T-helper 2 cell treated with Interferon-gamma antibody and Interleukin-4, amounts not matched to agents 100 ng/mL and 5 ng/mL, for 36 hours (primary cell): ENCODE data around the gene PRG3. TPM values are rescaled to one million over a fixed set of nuclear protein-coding genes. Genes with fewer than 3 reads are reported as not detected.
"Not testable (repeated sequence)": the region's sequence is repeated elsewhere in the genome, so short reads cannot be mapped to it uniquely, and the experiment has no call there.

Experiments
- intact Hi-C: fragments of 100-400 bp; cut with micrococcal nuclease; formaldehyde crosslinking; loops from one replicate; pipeline ENCODE4 v1.15.1; 2023
- total RNA-seq: library from RNA; stranded (reverse); gene quantifications from 2 replicates; pipeline ENCODE4 v1.2.3, GENCODE V29; 2022

PRG3 gene
- total RNA-seq, 1 donor from 2014 or later = not detected

DNA sequence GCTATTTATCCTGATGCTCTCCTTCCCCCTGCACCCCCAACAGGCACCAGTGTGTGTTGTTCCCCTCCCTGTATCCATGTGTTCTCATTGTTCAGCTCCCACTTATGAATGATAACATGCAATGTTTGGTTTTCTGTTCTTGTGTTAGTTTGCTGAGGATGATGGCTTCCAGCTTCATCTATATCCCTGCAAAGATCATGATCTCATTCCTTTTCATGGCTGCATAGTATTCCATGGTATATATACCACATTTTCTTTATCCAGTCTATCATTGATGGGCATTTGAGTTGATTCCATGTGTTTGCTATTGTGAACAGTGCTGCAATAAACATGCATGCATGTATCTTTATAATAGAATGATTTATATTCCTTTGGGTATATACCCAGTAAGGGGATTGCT is 19.5 kb downstream of the PRG3 start:
- intact Hi-C loops = not testable (repeated sequence)

DNA sequence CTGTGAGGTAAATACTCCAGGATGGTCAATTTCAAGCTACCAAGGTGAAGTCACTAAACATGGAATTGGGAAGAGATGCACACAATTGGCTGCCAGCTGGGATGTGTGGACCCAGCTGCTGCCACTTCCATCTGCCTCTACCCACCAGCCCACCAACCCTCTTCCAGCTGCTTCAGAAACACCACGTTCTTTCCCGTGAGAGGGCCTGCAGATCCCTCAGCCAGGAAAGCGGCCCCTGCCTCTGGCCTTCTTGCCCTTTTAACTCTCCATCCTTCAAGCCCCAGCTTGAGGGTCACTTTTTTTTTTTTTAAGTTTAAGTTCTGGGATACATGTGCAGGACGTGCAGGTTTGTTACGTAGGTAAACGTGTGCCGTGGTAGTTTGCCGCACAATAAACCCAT is 20.0 kb downstream of the PRG3 start:
- intact Hi-C loops = no loop called here

DNA sequence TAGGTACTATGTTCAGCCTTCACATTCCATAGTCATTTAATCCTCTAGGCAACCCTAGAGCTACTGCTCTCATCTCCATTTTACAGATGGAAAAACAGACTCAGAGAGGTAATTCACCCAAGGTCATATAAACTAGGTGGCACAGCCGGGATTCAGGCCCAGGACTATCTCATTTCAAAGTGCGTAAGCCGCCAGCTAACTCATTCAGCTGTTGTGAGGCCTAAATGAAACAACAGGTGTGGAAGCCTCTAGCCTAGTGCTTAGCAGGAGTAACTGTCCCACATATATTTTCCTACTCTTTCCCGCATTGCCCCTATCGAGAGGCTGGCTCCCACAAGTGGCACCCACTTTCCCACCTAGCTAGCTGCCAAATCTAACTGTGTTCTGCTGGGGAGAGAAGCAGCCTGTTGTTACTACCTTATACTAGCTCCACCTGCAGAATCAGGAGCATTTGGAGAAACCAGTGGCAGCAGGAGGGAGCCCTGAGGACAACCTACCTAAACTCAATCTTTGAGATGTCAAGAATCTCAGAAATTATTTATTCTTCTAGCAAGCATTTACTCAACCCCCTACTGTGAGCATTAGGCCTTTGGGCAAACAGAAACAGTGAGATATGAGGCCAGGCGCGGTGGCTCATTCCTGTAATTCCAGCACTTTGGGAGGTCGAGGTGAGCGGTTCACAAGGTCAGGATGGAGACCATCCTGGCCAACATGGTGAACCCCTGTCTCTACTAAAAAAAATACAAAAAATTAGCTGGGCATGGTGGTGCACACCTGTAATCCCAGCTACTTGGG is 20.9 kb downstream of the PRG3 start:
- intact Hi-C loops = no loop called here

DNA sequence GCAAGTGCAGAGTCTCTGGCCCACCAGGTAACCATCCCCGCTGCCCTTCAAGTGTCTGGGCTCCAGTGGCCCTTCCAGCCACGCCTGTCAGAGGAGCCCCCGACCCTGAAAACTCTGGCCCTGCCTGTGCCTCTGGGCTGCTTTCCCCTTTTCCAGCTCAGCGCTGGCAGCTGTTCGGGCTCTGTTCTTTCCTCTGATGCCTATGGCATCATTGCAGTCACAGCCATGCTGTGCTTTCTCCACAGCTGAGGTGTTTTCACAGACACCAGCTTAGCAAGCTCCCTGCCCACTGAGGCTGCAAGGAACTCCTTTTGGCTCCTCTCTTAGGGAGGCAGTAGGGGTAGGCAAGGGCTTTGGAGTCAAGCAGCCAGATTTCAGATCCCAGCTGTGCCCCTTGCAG is 21.6 kb downstream of the PRG3 start:
- intact Hi-C loops = no loop called here

DNA sequence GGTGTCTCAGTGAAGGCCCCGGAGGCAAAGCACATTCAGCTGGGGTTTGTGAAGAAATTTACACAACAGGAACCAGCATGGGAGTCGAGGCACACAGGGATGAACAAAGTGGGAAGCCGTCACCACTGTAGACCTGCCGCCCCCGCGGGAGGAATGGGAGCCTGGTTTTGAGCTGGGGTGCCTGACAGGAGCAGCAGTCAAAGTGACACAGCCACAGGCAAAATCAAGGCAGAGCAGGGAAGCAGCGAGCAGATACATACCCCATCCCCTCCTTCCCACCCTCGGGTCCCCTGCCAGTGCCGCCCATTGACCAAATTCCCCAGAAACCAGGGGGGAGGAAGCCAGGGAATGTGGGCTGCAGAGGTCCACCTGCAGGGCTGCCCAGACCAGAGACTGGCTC is 22.0 kb downstream of the PRG3 start:
- intact Hi-C loops = no loop called here

DNA sequence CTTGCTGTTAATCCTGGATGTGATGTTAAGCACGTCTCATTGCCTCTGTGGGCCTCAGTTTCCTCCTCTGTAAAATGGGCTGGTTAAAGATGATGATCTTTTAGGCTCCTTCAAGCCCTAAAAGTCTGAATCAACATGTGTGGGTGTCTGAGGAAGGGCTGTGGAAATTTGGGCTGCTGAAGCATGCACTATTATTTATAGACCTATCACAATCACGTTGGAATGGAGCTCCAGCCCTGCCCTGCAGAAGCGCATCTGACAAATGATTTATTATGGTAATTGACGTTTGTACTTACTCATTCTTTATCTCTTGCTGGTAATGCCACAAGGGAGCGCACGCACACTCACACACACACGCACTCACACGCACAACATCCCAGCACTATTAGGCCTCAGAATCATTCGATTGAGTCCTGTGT is 22.4 kb downstream of the PRG3 start:
- intact Hi-C loops = no loop called here

DNA sequence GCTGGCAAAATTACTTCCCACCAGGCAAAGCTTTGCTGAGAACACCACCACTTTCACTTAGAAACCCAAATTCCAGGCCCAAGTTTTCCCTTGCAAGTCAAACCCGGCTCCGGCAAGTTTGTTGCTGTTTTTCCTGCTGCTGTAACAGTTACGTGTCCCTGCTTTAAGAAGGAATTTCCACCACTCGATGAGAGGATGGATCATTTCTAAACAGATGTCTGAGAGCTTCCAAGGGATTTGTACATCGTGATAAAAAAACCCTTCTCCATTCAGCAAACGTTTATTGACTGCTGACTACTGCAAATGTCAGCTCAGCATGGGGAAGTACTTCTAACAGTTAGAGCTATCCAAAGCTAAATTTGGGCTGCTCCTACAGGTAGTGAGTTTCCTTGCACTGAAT is 23.1 kb downstream of the PRG3 start:
- intact Hi-C loops = no loop called here

DNA sequence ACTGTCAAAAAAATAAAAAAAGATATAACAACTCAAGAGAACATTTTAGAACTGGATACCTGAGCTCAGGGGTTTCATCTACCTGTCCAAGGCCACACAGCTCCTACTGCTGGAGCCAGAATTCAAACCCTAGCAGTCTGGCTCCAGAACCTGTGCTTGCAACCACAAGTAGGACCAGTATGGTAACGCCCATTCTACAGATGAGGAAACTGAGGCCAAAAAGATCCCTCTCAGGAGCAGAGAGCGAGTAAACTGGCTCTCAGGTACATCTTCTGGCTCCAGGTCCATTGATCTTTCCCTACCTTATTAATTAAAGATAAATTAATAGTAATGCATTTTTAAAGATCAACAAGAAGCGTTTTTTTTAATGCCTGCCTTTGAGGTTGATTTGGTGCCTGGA is 23.6 kb downstream of the PRG3 start:
- intact Hi-C loops = no loop called here

DNA sequence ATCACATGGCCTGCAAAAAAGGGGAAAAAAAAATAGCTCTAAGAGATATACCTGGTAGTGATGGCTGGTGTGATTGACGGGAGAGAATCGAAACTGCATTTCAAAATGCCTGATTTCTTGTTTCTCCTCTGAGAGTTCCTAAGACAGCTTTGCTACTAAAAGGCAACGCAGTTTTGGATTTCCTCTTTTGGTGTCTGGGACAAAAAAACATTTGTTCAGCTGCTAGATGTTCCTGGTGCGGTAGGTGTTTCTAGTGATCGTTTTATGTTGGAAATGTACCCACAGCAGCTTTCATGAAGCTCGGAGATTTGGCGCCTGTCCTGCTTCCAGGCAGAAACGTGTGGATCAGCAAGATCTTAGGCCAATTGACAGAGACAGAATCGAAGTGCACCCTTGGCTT is 24.7 kb downstream of the PRG3 start:
- intact Hi-C loops = no loop called here

DNA sequence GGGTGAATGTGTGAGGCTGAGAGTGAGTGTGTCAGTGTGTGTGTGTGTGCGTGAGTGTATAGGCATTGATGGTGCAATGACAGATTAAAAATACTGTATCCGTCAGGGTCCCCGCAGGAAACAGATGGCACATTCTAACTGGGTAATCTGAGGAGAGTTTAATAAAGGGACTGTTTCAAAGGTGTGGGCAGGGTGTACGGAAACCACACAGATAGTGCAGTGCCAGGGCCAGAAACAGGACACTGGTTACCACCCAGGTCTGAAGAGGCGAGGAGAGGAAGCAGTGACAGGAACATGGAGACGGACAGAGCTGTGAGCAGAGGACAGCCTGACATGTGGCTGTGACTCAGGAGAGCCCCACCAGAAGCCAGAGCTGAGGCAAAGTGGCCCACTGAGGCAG is 26.3 kb downstream of the PRG3 start:
- intact Hi-C loops = no loop called here

DNA sequence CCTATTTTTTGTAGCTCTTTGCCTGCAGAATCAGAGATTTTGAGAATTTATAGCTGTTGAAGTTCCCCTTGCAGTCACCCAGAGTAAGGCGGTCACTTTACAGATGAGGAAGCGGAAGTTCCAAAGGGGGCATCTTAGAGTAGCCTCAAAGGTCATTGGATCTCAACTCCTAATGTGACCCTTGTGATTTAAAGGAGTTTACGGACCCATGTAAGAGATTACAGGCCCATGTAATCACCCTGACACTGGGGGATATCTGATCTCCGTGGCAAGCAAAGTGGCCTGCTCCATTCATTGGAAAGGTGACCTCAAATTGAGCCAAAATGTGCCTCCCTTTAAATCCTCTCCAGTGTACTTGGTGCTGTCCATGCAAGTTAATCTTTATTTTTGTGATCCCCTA is 27.1 kb downstream of the PRG3 start:
- intact Hi-C loops = no loop called here

DNA sequence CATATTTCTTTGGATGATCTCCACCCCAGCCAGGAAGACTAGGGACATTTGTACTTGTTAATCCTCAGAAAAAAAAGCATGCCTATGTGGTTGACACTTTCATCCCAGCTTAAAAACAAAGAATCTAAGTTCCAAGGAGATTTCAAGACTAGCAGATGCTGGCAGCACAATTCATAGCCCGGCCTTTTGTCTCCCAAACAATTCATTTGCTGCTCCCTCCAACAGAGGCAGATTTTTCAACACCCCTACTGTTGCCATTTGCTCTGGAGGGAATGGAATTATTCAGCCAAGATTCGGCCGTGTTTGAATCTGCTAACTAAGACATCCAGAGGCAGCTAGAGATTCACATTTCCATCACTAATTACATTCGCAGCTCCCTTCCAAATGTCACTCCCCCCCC is 27.5 kb downstream of the PRG3 start:
- intact Hi-C loops = no loop called here

DNA sequence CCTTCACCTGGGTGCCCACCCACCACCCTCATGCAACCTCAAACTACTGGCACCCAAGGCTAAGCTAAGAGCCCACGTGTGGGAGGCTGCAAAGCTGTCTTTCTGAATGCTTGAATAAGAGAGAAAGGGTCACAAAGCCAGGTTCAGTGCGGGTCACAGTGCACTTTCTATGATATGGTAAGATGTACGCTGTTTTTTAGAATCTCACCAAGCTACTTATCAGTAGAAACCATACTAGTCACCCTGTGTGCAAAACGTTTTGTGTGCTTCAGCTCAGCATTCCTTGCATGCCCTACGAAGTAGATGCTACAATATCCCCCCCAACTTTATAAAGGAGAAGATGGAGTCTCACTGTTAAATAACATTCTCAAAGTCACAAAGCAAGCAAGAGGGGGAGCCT is 27.9 kb downstream of the PRG3 start:
- intact Hi-C loops = no loop called here

DNA sequence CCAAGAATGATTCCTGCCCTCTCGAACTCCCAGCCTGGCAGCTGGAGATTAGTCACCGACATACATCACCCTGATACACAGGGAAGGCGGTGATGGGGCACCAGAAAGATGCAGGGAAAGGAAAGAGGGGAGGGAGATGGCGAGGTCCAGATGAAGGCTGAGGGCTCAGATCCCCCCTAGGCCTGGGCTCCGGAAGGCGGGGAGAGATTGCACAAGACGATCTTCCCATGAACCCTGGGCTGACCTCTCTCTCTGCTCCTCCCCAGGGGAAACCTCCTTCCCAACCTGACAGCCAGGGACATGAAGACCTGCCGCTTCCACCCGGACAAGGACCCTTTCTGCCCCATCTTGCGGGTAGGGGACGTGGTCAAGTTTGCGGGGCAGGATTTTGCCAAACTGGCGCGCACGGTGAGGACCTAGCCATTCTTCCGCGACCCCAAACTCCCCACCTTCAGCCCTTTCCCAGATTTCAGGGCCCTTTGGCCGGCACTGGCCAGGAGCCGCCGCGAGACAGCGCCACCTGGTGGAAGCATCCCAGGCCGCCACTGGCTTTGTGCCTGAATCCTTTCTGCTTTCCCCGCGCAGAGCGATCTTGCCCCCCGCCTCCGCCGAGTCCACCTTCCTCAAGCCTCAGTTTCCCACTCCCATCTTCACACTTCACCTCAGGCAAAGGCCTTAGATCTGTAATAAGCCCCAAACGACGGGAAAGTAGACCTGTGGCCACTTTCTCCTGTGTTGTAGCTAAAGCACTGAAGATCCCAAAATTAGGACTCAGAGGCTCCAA is 31.3 kb downstream of the PRG3 start:
- intact Hi-C loops = loop anchor here (5.0 kb wide), 2 partner anchors 108 to 507 kb away; no protein-coding TSS in a partner anchor

DNA sequence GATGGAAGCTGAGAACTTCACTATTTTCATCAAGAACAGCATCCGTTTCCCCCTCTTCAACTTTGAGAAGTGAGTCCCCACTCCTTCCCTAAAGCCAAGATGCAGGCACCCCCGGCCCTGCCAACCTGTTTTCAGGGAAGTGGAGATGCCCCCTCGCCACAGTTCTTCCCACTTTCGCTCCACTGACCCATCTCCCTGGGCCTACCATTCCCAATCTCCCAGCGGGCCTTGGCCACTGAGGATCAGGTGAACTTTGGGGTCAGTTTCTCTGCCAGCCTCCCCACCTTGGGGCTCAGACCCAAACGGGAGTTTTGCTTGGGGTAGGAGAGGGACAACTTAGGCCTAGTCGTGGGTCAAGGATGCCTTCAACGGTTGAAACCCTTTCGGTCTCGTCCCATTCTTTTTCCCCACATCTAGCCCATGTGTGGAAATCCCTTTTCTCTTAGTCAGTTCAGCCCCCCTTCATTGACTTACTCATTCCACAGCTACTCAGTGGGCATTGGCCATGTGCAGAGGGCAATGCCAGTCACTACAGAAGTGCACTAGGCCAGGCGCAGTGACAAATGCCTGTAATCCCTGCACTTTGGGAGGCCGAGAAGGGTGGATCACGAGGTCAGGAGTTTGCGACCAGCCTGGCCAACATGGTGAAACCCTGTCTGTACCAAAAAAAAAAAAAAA is 32.2 kb downstream of the PRG3 start:
- intact Hi-C loops = loop anchor here (5.0 kb wide), 2 partner anchors 109 to 506 kb away; no protein-coding TSS in a partner anchor

DNA sequence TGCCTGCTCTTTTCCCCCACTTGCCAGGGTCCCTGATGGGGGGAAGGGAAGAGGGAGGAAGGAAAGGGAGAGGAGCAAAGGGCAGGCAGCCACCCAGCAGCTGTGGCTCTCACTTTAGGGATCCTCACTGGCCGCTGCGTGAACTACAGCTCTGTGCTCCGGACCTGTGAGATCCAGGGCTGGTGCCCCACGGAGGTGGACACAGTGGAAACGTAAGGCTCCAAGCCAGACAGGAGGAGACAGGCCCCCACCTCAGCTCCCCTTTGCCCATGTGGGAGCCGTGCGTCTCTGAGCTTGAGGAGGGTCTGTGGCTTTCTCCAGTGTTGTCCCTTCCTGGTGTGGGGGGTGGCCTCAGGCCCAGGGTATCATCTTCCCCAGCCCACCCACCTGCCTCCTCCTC is 32.9 kb downstream of the PRG3 start:
- intact Hi-C loops = loop anchor here (5.0 kb wide), 2 partner anchors 109 to 506 kb away; no protein-coding TSS in a partner anchor

DNA sequence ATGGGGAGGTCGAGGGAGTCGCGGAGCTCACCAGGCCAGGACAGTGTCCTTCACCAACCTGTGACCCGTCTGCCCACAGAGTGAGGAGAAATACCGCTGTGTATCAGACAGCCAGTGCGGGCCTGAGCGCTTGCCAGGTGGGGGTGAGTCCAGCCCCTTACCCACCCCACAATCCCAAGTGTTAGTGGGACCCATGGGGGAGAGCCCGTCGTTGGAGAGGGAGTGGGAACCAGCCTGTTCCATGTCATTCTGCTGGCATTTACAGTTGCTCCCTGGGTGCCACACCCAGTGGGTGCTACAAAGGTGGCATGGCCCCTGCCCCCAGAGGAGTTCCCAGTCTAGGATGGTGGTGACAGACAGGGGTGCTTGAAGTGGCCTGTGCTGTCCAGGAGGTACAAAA is 33.6 kb downstream of the PRG3 start:
- intact Hi-C loops = loop anchor here (5.0 kb wide), 2 partner anchors 110 to 505 kb away; no protein-coding TSS in a partner anchor

DNA sequence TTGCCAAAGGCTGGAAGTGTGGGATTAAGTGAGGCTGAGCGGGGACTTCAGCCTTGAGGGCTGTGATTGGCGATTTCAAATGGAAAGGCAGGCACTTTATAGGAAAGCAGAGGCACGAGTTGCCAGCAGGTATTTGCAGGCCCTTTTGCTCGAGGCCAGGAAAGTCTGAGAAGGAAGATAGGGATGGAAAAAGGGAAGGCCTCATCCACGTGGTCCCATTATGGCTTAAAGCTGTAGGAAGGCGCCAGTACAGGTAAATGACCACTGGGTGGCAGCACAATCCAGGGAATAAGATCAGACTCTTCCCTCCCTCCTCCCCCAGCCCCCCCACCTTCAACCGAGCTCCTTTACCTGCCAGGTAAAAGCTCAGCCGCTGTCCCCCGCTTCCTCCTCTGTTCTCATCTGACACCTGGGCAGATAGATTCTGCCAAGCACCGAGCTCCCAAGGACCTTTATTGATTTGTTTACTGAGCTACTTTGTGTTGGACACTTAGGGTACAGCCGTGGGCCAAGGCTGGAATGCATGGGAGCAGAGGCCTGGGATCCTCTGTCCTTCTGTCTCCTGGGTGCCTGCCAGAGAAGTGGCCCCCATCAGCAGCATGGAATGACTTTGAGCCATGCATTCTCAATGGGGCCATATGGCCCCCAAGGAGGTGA is 35.3 kb downstream of the PRG3 start:
- intact Hi-C loops = loop anchor here (1.0 to 5.0 kb wide), 6 partner anchors 112 to 503 kb away; no protein-coding TSS in a partner anchor

DNA sequence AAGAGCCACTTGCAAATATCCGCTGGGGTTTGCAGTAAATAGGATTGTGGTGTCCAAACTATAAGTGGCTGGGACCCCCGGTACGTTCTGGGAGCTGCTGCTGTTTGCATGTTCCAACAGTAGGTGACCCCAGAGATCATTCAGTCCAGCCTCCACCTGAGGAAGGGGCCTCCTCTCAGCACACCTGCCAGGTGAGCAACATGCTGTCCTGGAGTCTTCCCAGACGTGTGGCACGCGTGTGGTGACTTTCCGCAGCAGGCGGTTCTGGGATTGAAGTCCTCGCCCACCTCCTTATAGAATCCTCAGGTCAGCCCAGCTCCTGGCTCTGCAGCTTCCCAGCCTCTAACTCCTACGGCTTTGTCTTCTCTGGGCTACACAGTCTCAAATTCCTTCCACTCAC is 36.1 kb downstream of the PRG3 start:
- intact Hi-C loops = loop anchor here (1.0 to 5.0 kb wide), 6 partner anchors 112 to 503 kb away; no protein-coding TSS in a partner anchor

DNA sequence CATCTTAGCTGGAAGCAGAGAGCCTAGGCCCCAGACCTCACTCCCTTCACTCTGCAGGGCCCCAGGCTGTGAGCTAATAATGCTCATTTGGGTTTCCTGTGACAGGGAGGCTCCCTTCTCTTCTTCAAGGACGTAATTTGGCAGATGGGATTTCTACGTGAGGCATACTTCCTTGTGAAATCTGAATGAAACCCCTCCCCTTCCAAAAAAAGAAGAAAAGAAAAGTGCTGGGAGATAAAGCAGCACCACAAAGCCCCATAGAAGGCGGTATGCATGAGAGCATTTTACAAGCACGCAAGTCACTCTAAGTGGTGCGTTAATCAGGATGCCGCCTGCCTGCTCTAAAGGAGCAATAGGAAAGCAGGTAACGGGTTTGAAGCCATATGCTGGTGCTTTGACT is 37.1 kb downstream of the PRG3 start:
- intact Hi-C loops = loop anchor here (2.0 kb wide), 1 partner anchor 297 kb away; no protein-coding TSS in a partner anchor

DNA sequence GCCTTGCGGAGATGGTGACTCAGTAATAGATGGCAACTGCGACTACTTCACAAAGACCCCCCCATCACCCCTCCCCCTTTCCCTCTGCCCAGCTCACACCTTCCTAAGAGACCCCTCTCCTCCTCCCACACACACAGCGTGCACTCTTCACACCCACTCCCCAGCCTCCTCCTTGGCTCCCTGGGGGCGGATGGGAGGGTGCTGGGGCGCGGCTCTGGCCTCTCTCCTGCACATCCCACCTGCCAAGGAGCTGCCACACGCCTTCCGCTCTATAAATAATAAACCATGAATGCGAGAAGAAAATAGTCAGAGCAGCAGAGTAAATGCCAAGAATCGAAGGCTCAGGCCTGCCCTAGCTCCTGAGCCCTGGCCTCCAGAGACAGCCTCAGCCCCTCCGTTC is 38.2 kb downstream of the PRG3 start:
- intact Hi-C loops = no loop called here
